Transverse colon (tissue), 4 donors: ENCODE results near the gene XRCC5. TPM values are rescaled to one million over a fixed set of nuclear protein-coding genes. Genes with fewer than 3 reads are reported as not detected.

Source experiments
- DNase-seq: peaks from one replicate; pipeline ENCODE4 v3.0.0-alpha.2; 2019
- H3K27ac ChIP-seq, 4 donors: fragments of 200-600 bp; sonication (generic); 2 replicates each; pipeline ENCODE4 v1.5.1; 2016 to 2018; ENCODE audit warnings: inconsistent platforms in 4 of 4
- H3K27me3 ChIP-seq: fragments of 200-600 bp; sonication (generic); 2 replicates; pipeline ENCODE4 v1.5.1; 2017; ENCODE audit warnings: inconsistent platforms
- H3K36me3 ChIP-seq, 4 donors: fragments of 200-600 bp; sonication (generic); 2 replicates each; pipeline ENCODE4 v1.5.1; 2017 to 2019; ENCODE audit warnings: inconsistent platforms in 4 of 4
- H3K4me1 ChIP-seq, 4 donors: fragments of 200-600 bp; sonication (generic); 2 replicates each; pipeline ENCODE4 v1.5.1; 2017 to 2020; ENCODE audit warnings: inconsistent platforms in 4 of 4
- H3K4me3 ChIP-seq, 4 donors: fragments of 200-600 bp; sonication (generic); 1 replicate in 1 of 4; 2 replicates in 3 of 4; pipeline versions ENCODE4 v1.5.1 to v1.6.1; 2017 to 2019; ENCODE audit warnings: inconsistent platforms in 4 of 4
- H3K9me3 ChIP-seq, 2 donors: fragments of 200-600 bp; sonication (generic); 2 replicates each; pipeline ENCODE4 v1.5.1; 2017 to 2019; ENCODE audit warnings: inconsistent platforms in 2 of 2
- EP300 ChIP-seq: sonication (generic); formaldehyde crosslinking; IDR thresholded peaks from one replicate; pipeline ENCODE4 v1.6.1; 2017; ENCODE audit warnings: antibody characterized with exemption, low read depth
- POLR2A ChIP-seq: fragments of 450-650 bp; IDR thresholded peaks from one replicate; pipeline ENCODE4 v1.6.1; 2016; ENCODE audit warnings: antibody characterized with exemption, mild to moderate bottlenecking, moderate library complexity
- POLR2AphosphoS5 ChIP-seq, 3 donors: sonication (generic); formaldehyde crosslinking; IDR thresholded peaks; one replicate each; pipeline ENCODE4 v1.6.1; 2016; ENCODE audit warnings: antibody characterized with exemption in 3 of 3
- WGBS, 2 donors: methylation state at CpG; one replicate each; pipeline ENCODE4 v1.1.5; 2018; ENCODE audit warnings: low coverage in 1 of 2; 5-methylcytosine and 5-hydroxymethylcytosine counted together
- in situ Hi-C, 4 donors: fragments of 200-750 bp; cut with MboI; loops; one replicate each; pipeline versions ENCODE4 v1.15.0 to v1.15.1; 2017; ENCODE audit warnings: low sequenced_read_pairs in 3 of 4, low pct_ligation_motif_present in 1 of 4, low pct_unique_long_range_greater_than_20kb in 1 of 4
- intact Hi-C: fragments of 100-400 bp; cut with DNase I; formaldehyde crosslinking; loops from one replicate; pipeline ENCODE4 v1.15.1; 2023; ENCODE audit warnings: low total_unique reads
- total RNA-seq, 4 donors: library from RNA; depleted of rRNA; stranded (reverse); fragments of >200 nt; gene quantifications; one replicate each; pipeline ENCODE4 v1.1.0, GENCODE V29; 2016
- TF ChIP-seq, protein P1 (sequence below), 5 experiments: fragments of 200-600 bp in 3 of 5; fragments of 450-650 bp in 2 of 5; sonication (generic) in 3 of 5; IDR thresholded peaks; 1 replicate in 2 of 5; 2 replicates in 3 of 5; pipeline ENCODE4 v1.5.1; 2016 to 2017; ENCODE audit warnings: antibody characterized with exemption in 5 of 5, inconsistent platforms in 3 of 5, mild to moderate bottlenecking in 2 of 5, moderate library complexity in 1 of 5

Gene XRCC5
- total RNA-seq, 4 donors from 2014 or later: 75.6 to 120 (median 101) TPM

GRCh38 chr2:216131175-216131926, 22.2 kb downstream of the XRCC5 start:
- 93% methylated on average over 3 of the region's 3 CpGs for WGBS, 2 donors
- Histone ChIP-seq H3K27me3 (no peaks in the 10 kb centered on the region), H3K27ac (no peak overlapping the region), H3K4me3 (no peak overlapping the region), H3K9me3 (no peaks in the 10 kb centered on the region), H3K36me3 (peaks cover 0 to 74% (median 33%) of the 10 kb centered on the region in 4 donors), H3K4me1 (no peaks in the 10 kb centered on the region)
- DNase-seq: no peak
- in situ Hi-C loops: no loop called here
- TF ChIP-seq POLR2A: no peak
- TF ChIP-seq POLR2AphosphoS5 (IDR thresholded peaks at IDR 0.05): no peak
- TF ChIP-seq EP300: no peak
- TF ChIP-seq, protein P1, sequence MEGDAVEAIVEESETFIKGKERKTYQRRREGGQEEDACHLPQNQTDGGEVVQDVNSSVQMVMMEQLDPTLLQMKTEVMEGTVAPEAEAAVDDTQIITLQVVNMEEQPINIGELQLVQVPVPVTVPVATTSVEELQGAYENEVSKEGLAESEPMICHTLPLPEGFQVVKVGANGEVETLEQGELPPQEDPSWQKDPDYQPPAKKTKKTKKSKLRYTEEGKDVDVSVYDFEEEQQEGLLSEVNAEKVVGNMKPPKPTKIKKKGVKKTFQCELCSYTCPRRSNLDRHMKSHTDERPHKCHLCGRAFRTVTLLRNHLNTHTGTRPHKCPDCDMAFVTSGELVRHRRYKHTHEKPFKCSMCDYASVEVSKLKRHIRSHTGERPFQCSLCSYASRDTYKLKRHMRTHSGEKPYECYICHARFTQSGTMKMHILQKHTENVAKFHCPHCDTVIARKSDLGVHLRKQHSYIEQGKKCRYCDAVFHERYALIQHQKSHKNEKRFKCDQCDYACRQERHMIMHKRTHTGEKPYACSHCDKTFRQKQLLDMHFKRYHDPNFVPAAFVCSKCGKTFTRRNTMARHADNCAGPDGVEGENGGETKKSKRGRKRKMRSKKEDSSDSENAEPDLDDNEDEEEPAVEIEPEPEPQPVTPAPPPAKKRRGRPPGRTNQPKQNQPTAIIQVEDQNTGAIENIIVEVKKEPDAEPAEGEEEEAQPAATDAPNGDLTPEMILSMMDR (IDR thresholded peaks at IDR 0.05): no peak
- intact Hi-C loops: no loop called here

DNA sequence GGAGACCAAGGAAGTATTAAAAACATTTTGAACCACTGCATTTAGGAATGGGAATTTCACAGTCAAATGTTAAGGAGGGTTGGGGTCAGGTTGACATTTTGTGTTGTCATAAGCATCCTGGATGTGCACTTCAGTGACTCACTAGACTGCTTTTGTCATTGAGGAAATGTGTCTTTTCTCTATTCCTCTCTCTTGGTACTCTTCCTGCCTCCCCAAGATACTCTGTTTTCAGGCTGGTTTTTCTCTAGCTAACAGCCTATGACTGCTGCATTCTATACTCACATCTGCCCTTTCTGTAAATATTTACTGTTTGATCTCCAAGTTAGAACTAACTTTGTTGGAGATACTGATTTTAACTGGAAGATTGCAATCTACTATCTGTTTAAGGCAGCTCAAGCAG, 23.4 kb downstream of the XRCC5 start:
- Histone ChIP-seq H3K9me3 (no peaks in the 10 kb centered on the region), H3K4me1 (no peaks in the 10 kb centered on the region), H3K27me3 (no peaks in the 10 kb centered on the region), H3K4me3 (no peak overlapping the region), H3K27ac (no peak overlapping the region), H3K36me3 (peaks cover 0 to 71% (median 33%) of the 10 kb centered on the region in 4 donors)
- TF ChIP-seq EP300 (no peak), POLR2AphosphoS5 (IDR thresholded peaks at IDR 0.05) (no peak), POLR2A (no peak)
- TF ChIP-seq, protein P1 (IDR thresholded peaks at IDR 0.05): no peak
- intact Hi-C loops (no loop called here), in situ Hi-C loops (no loop called here)
- DNase-seq: no peak

DNA sequence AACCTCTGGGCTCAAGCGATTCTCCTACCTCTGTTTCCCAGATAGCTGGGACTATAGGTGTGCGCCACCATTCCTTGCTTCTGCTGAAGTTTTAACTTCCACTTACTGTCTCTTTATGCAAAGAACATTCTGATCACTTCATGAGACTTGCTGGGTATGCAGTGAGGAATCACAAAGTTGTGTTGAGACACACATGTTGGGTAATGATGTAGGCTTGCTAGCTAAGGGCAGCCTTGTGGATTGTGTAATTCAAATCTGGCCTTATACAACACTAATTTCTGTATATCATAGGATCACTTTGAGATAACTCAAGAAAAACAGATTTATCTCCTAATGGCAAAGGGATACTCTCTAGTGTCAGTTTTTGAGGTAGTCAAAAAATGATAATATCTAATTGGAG, 24.2 kb downstream of the XRCC5 start:
- Histone ChIP-seq H3K36me3 (peaks cover 0 to 71% (median 35%) of the 10 kb centered on the region in 4 donors), H3K4me1 (no peaks in the 10 kb centered on the region), H3K9me3 (no peaks in the 10 kb centered on the region), H3K27ac (no peak overlapping the region), H3K4me3 (no peak overlapping the region), H3K27me3 (no peaks in the 10 kb centered on the region)
- intact Hi-C loops: no loop called here
- TF ChIP-seq, protein P1 (IDR thresholded peaks at IDR 0.05): no peak
- no peak for TF ChIP-seq EP300
- TF ChIP-seq POLR2AphosphoS5 (IDR thresholded peaks at IDR 0.05): no peak
- TF ChIP-seq POLR2A: no peak
- in situ Hi-C loops: no loop called here
- DNase-seq: no peak
- WGBS, 2 donors: 97 to 100% methylated on average over 1 to 2 of the region's 2 CpGs

DNA sequence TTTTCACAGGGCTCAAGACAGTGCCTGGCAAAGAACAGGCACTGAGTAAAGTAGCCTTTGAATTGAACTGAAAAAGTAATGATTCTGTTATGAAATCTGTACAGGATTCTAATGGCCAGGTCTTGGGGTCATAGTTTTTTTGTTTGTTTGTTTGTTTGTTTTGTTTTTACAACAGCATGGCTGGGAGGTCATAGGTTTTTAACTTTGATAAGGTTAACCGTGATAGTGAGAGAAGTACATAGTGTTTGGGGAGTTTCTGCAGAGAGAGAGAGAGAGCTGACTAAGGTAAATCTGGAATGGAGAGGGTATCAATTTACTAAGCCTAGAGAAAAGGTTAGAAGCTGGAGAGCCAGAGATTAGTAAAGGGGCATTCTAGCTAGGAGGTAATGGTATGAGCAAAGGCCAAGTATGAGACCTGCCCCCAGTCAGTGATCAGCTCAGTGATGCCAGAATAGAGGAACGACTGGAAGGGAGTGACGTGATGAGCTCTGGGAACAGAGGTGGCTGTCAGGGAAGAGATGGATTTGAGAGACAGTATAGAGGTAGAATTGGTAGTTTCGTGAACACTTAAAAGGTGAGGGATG, 25.9 kb downstream of the XRCC5 start:
- Histone ChIP-seq H3K4me1 (no peaks in the 10 kb centered on the region), H3K27me3 (no peaks in the 10 kb centered on the region), H3K9me3 (no peaks in the 10 kb centered on the region), H3K4me3 (no peak overlapping the region), H3K27ac (no peak overlapping the region), H3K36me3 (peaks cover 0 to 79% (median 40%) of the 10 kb centered on the region in 4 donors)
- in situ Hi-C loops: no loop called here
- DNase-seq: no peak
- 85 to 93% methylated on average over 4 of the region's 4 CpGs for WGBS, 2 donors
- TF ChIP-seq, protein P1 (IDR thresholded peaks at IDR 0.05): no peak
- TF ChIP-seq POLR2AphosphoS5 (IDR thresholded peaks at IDR 0.05) (no peak), POLR2A (no peak), EP300 (no peak)
- intact Hi-C loops: no loop called here
